H1 (cell line): Measurements from ENCODE around the gene MSANTD2. TPM values are rescaled to one million over a fixed set of nuclear protein-coding genes. Genes with fewer than 3 reads are reported as not detected.

ENCODE experiments used
- FOSL1 ChIP-seq: IDR thresholded peaks from 2 replicates; pipeline ENCODE4 v1.6.1; 2011; ENCODE audit warnings: mild to moderate bottlenecking, low read depth, low read length, moderate library complexity; ENCODE audit not compliant: insufficient read depth
- MAFK ChIP-seq: IDR thresholded peaks from 2 replicates; pipeline ENCODE4 v1.6.1; 2012; ENCODE audit warnings: low read depth, mild to moderate bottlenecking, improper control_type of control experiment, low read length
- SUZ12 ChIP-seq: fragments of 200-600 bp; sonication (generic); IDR thresholded peaks from 2 replicates; pipeline ENCODE4 v1.6.1; 2012; ENCODE audit warnings: mild to moderate bottlenecking, inconsistent platforms, low read length, moderate library complexity, mixed read lengths
- polyA plus RNA-seq, 7 experiments: library from polyadenylated mRNA; depleted of rRNA in 3 of 7; stranded (reverse) in 5 of 7; unstranded in 2 of 7; fragments of >200 nt in 5 of 7; fragments of 200-250 nt in 2 of 7; gene quantifications; 1 replicate in 5 of 7; 2 replicates in 1 of 7; 4 replicates in 1 of 7; pipeline versions ENCODE4 v1.2.1 to v1.2.3, GENCODE V29; 2011 to 2013; ENCODE audit warnings: missing spikeins in 2 of 7, mixed read lengths in 2 of 7
- total RNA-seq: library from RNA; stranded (reverse); fragmentation: NEBNext Ultra II Directional; extraction: Animal tissue kit (Norgen Biotek cat#: 25700); gene quantifications from 2 replicates; pipeline ENCODE4 v1.2.1, GENCODE V29; 2021

MSANTD2 gene
- total and polyA plus RNA-seq, 2 of the 8 experiments (the other 6 are each of a cell fraction or from before 2014, with no cell fraction given), result 8.2 to 15.9 TPM

GRCh38 chr11:124760205-124760652, 40.0 kb downstream of the MSANTD2 start (continued):
- peak; percentile 1; the same call in 1 of the 2 replicates for TF ChIP-seq SUZ12
- no peak for TF ChIP-seq FOSL1
- no peak for TF ChIP-seq MAFK
